C4-2B (cell line): ENCODE data around the gene BAZ1B.

ENCODE experiments used
- CTCF ChIP-seq: fragments of 450-650 bp; conservative IDR thresholded peaks from 2 replicates; pipeline ENCODE4 v1.5.1; 2017; ENCODE audit warnings: mild to moderate bottlenecking
- ZFX ChIP-seq: fragments of 450-650 bp; IDR thresholded peaks from 2 replicates; pipeline ENCODE4 v1.6.1; 2017

GRCh38 chr7:73461782-73462285, 60.3 kb downstream of the BAZ1B start:
- TF ChIP-seq CTCF (no peak), ZFX (no peak)
